OCI-LY3 (cell line): ENCODE results near the gene TP53I11.

Experiments
- EZH2phosphoT487 ChIP-seq: fragments of 200-600 bp; shearing (Covaris generic); IDR thresholded peaks from 2 replicates; pipeline ENCODE4 v1.6.1; 2018; ENCODE audit warnings: antibody characterized with exemption, mixed run types, low read depth
- TF ChIP-seq, protein P1 (sequence below): fragments of 200-600, 300-600 bp; sonication (generic); IDR thresholded peaks from 2 replicates; pipeline ENCODE4 v1.5.1; 2014; ENCODE audit warnings: antibody characterized with exemption, low read length, low read depth

DNA sequence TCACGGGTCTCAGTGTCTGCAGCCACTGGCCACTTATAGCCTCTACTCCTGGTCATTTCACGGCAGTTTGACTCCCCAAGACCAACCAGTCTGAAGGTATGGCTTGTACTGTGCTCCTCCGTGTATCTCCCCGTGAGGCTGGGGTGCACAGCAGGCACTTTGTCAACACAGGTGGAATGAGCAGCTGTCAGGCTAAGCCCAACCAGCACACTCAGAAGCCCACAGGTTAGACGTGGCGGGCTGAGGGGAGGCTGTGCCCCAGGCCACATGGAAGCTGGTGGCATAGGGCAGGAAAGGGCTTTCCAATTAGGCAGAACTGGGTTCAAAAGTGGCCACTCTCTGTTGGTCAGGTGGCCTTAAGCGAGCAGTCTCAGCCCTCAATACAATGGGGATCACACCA is 7.0 kb downstream of the TP53I11 start:
- TF ChIP-seq EZH2phosphoT487: no peak
- TF ChIP-seq, protein P1, sequence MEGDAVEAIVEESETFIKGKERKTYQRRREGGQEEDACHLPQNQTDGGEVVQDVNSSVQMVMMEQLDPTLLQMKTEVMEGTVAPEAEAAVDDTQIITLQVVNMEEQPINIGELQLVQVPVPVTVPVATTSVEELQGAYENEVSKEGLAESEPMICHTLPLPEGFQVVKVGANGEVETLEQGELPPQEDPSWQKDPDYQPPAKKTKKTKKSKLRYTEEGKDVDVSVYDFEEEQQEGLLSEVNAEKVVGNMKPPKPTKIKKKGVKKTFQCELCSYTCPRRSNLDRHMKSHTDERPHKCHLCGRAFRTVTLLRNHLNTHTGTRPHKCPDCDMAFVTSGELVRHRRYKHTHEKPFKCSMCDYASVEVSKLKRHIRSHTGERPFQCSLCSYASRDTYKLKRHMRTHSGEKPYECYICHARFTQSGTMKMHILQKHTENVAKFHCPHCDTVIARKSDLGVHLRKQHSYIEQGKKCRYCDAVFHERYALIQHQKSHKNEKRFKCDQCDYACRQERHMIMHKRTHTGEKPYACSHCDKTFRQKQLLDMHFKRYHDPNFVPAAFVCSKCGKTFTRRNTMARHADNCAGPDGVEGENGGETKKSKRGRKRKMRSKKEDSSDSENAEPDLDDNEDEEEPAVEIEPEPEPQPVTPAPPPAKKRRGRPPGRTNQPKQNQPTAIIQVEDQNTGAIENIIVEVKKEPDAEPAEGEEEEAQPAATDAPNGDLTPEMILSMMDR: no peak
